Suprapubic skin (tissue), 4 donors: ENCODE results near the gene KRTAP19-7. TPM values are rescaled to one million over a fixed set of nuclear protein-coding genes. Genes with fewer than 3 reads are reported as not detected.

Source experiments
- DNase-seq, 2 donors: peaks; one replicate each; pipeline ENCODE4 v3.0.0-alpha.2; 2019; ENCODE audit warnings: low spot score in 2 of 2
- H3K27ac ChIP-seq: fragments of 200-600 bp; sonication (generic); one replicate; pipeline ENCODE4 v1.5.1; 2019
- H3K27me3 ChIP-seq: fragments of 200-600 bp; sonication (generic); one replicate; pipeline ENCODE4 v1.5.1; 2019
- H3K36me3 ChIP-seq: fragments of 200-600 bp; sonication (generic); one replicate; pipeline ENCODE4 v1.5.1; 2019
- H3K4me1 ChIP-seq: fragments of 200-600 bp; sonication (generic); one replicate; pipeline ENCODE4 v1.5.1; 2019
- H3K4me3 ChIP-seq: fragments of 200-600 bp; sonication (generic); one replicate; pipeline ENCODE4 v1.5.1; 2019; ENCODE audit warnings: mild to moderate bottlenecking
- H3K9me3 ChIP-seq: fragments of 200-600 bp; sonication (generic); one replicate; pipeline ENCODE4 v1.5.1; 2019
- CTCF ChIP-seq, 2 donors: fragments of 200-600 bp in 1 of 2; fragments of 450-650 bp in 1 of 2; sonication (generic) in 1 of 2; IDR thresholded peaks; one replicate each; pipeline ENCODE4 v1.5.1; 2016 to 2019; ENCODE audit warnings: antibody characterized with exemption in 2 of 2, mild to moderate bottlenecking in 1 of 2, moderate library complexity in 1 of 2
- EP300 ChIP-seq: sonication (generic); formaldehyde crosslinking; IDR thresholded peaks from one replicate; pipeline ENCODE4 v1.6.1; 2017; ENCODE audit warnings: antibody characterized with exemption
- POLR2A ChIP-seq, 2 donors: fragments of 450-650 bp; IDR thresholded peaks; one replicate each; pipeline ENCODE4 v1.6.1; 2017; ENCODE audit warnings: antibody characterized with exemption in 2 of 2, mild to moderate bottlenecking in 2 of 2, moderate library complexity in 2 of 2
- POLR2AphosphoS5 ChIP-seq, 3 donors: sonication (generic); formaldehyde crosslinking; IDR thresholded peaks; one replicate each; pipeline ENCODE4 v1.6.1; 2017; ENCODE audit warnings: antibody characterized with exemption in 3 of 3
- WGBS: methylation state at CpG from one replicate; pipeline ENCODE4 v1.1.5; 2018; 5-methylcytosine and 5-hydroxymethylcytosine counted together
- total RNA-seq, 4 donors: library from RNA; depleted of rRNA; stranded (reverse); fragments of >200 nt; gene quantifications; one replicate each; pipeline ENCODE4 v1.1.0, GENCODE V29; 2016

KRTAP19-7 gene
- total RNA-seq, 4 donors from 2014 or later: 7.2 TPM; not detected in 3

GRCh38 chr21:30552782-30553181 is 8.3 kb downstream of the KRTAP19-7 start:
- peaks cover 6% of the 10 kb centered on the region for H3K9me3 ChIP-seq
- no peak overlapping the region for H3K4me3 ChIP-seq
- no peaks in the 10 kb centered on the region for H3K27me3 ChIP-seq
- TF ChIP-seq POLR2AphosphoS5 (IDR thresholded peaks at IDR 0.05): no peak
- TF ChIP-seq POLR2A (IDR thresholded peaks at IDR 0.05): no peak
- TF ChIP-seq CTCF (IDR thresholded peaks at IDR 0.05): no peak
- TF ChIP-seq EP300: no peak
- no peak overlapping the region for H3K27ac ChIP-seq
- WGBS: no CpG with 5 or more reads among the region's 1 CpG
- H3K36me3 ChIP-seq: no peaks in the 10 kb centered on the region
- no peaks in the 10 kb centered on the region for H3K4me1 ChIP-seq
- DNase-seq: no peak

- DNase-seq: no peak
- WGBS: 78% methylated on average over 1 of the region's 1 CpG
- Histone ChIP-seq H3K27ac (no peak within 1 kb of the TSS), H3K4me1 (no peaks in the 10 kb centered on the region), H3K27me3 (no peaks in the 10 kb centered on the region), H3K36me3 (no peaks in the 10 kb centered on the region), H3K9me3 (no peaks in the 10 kb centered on the region), H3K4me3 (no peak within 1 kb of the TSS)
- no peak for TF ChIP-seq EP300
- no peak for TF ChIP-seq POLR2AphosphoS5 (IDR thresholded peaks at IDR 0.05)
- no peak for TF ChIP-seq CTCF (IDR thresholded peaks at IDR 0.05)
- no peak for TF ChIP-seq POLR2A (IDR thresholded peaks at IDR 0.05)
Observed at GRCh38 chr21:30541764-30542163, 19.4 kb downstream of the KRTAP19-7 start, which contains the start of gene KRTAP19-6. Gene KRTAP19-6, minus strand, starts transcription at chr21:30541864. Its CDS starts 31 bp downstream, at chr21:30541833.

- Histone ChIP-seq H3K4me3 (no peak overlapping the region), H3K4me1 (no peaks in the 10 kb centered on the region), H3K27me3 (no peaks in the 10 kb centered on the region), H3K27ac (no peak overlapping the region), H3K36me3 (no peaks in the 10 kb centered on the region), H3K9me3 (no peaks in the 10 kb centered on the region)
- TF ChIP-seq POLR2A (IDR thresholded peaks at IDR 0.05) (no peak), CTCF (IDR thresholded peaks at IDR 0.05) (no peak), POLR2AphosphoS5 (IDR thresholded peaks at IDR 0.05) (no peak), EP300 (no peak)
- no peak for DNase-seq
- 63% methylated on average over 1 of the region's 1 CpG for WGBS
Observed at GRCh38 chr21:30518876-30519275, 42.2 kb downstream of the KRTAP19-7 start.

- no peaks in the 10 kb centered on the region for H3K9me3 ChIP-seq
- TF ChIP-seq CTCF (IDR thresholded peaks at IDR 0.05) (no peak), POLR2AphosphoS5 (IDR thresholded peaks at IDR 0.05) (no peak), EP300 (no peak), POLR2A (IDR thresholded peaks at IDR 0.05) (no peak)
- no peaks in the 10 kb centered on the region for H3K4me1 ChIP-seq
- H3K27ac ChIP-seq: no peak overlapping the region
- no peak overlapping the region for H3K4me3 ChIP-seq
- 93% methylated on average over 1 of the region's 1 CpG for WGBS
- H3K27me3 ChIP-seq: no peaks in the 10 kb centered on the region
- DNase-seq: no peak
- no peaks in the 10 kb centered on the region for H3K36me3 ChIP-seq
Observed at GRCh38 chr21:30515681-30516080, 45.4 kb downstream of the KRTAP19-7 start.

Other genes starting within 250 kb of the KRTAP19-7 start
- gene KRTAP26-1, start 241.0 kb downstream of the KRTAP19-7 start, total RNA-seq: 10 to 100 TPM in 1 of 4 donors, 1 to 10 TPM in 2, not detected in 1; 3.4 to 15.0 (median 3.9) TPM
- not detected for gene KRTAP27-1, start 223.6 kb downstream of the KRTAP19-7 start, total RNA-seq
- not detected for gene KRTAP23-1, start 212.7 kb downstream of the KRTAP19-7 start, total RNA-seq
- 10 to 100 TPM in 1 of 4 donors, not detected in 3; 10.7 TPM for gene KRTAP13-2, start 189.0 kb downstream of the KRTAP19-7 start, total RNA-seq
- 1 to 10 TPM in 1 of 4 donors, not detected in 3; 9.5 TPM for gene KRTAP13-1, start 165.3 kb downstream of the KRTAP19-7 start, total RNA-seq
- not detected for gene KRTAP13-3, start 135.4 kb downstream of the KRTAP19-7 start, total RNA-seq
- not detected for gene KRTAP13-4, start 131.1 kb downstream of the KRTAP19-7 start, total RNA-seq
- not detected for gene KRTAP15-1, start 121.0 kb downstream of the KRTAP19-7 start, total RNA-seq
- gene KRTAP19-1, start 80.9 kb downstream of the KRTAP19-7 start, total RNA-seq: 10 to 100 TPM in 1 of 4 donors, 1 to 10 TPM in 2, not detected in 1; 6.8 to 29.7 (median 8.7) TPM
- not detected for gene KRTAP19-2, start 73.9 kb downstream of the KRTAP19-7 start, total RNA-seq
- gene KRTAP19-3, start 69.3 kb downstream of the KRTAP19-7 start, total RNA-seq: 10 to 100 TPM in 1 of 4 donors, not detected in 3; 41.5 TPM
- gene KRTAP19-4, start 64.1 kb downstream of the KRTAP19-7 start, total RNA-seq: not detected
- gene KRTAP19-5, start 59.2 kb downstream of the KRTAP19-7 start, total RNA-seq: 100 to 1,000 TPM in 1 of 4 donors, 10 to 100 TPM in 1, not detected in 2; 20.8 to 130 TPM
- not detected for gene KRTAP19-6, start 19.4 kb downstream of the KRTAP19-7 start, total RNA-seq
- not detected for gene KRTAP22-2, start 29.1 kb upstream of the KRTAP19-7 start, total RNA-seq
- not detected for gene KRTAP6-3, start 31.1 kb upstream of the KRTAP19-7 start, total RNA-seq
- not detected for gene KRTAP6-2, start 37.6 kb upstream of the KRTAP19-7 start, total RNA-seq
- not detected for gene KRTAP22-1, start 39.8 kb upstream of the KRTAP19-7 start, total RNA-seq
- gene KRTAP6-1, start 52.6 kb upstream of the KRTAP19-7 start, total RNA-seq: 10 to 100 TPM in 1 of 4 donors, not detected in 3; 16.0 TPM
- not detected for gene KRTAP20-1, start 55.1 kb upstream of the KRTAP19-7 start, total RNA-seq
- not detected for gene KRTAP20-4, start 59.3 kb upstream of the KRTAP19-7 start, total RNA-seq
- 1 to 10 TPM in 2 of 4 donors, not detected in 2; 5.9 to 8.6 TPM for gene KRTAP20-2, start 73.9 kb upstream of the KRTAP19-7 start, total RNA-seq
- gene KRTAP20-3, start 81.5 kb upstream of the KRTAP19-7 start, total RNA-seq: not detected
- gene KRTAP21-3, start 157.5 kb upstream of the KRTAP19-7 start, total RNA-seq: not detected
- not detected for gene KRTAP21-2, start 185.9 kb upstream of the KRTAP19-7 start, total RNA-seq
- not detected for gene KRTAP21-1, start 194.1 kb upstream of the KRTAP19-7 start, total RNA-seq